ENCODE data around the gene IL6.

DNA sequence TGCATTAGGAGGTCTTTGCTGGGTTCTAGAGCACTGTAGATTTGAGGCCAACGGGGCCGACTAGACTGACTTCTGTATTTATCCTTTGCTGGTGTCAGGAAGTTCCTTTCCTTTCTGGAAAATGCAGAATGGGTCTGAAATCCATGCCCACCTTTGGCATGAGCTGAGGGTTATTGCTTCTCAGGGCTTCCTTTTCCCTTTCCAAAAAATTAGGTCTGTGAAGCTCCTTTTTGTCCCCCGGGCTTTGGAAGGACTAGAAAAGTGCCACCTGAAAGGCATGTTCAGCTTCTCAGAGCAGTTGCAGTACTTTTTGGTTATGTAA is 675 bp downstream of the IL6 start:
- TF ChIP-seq, protein P1, sequence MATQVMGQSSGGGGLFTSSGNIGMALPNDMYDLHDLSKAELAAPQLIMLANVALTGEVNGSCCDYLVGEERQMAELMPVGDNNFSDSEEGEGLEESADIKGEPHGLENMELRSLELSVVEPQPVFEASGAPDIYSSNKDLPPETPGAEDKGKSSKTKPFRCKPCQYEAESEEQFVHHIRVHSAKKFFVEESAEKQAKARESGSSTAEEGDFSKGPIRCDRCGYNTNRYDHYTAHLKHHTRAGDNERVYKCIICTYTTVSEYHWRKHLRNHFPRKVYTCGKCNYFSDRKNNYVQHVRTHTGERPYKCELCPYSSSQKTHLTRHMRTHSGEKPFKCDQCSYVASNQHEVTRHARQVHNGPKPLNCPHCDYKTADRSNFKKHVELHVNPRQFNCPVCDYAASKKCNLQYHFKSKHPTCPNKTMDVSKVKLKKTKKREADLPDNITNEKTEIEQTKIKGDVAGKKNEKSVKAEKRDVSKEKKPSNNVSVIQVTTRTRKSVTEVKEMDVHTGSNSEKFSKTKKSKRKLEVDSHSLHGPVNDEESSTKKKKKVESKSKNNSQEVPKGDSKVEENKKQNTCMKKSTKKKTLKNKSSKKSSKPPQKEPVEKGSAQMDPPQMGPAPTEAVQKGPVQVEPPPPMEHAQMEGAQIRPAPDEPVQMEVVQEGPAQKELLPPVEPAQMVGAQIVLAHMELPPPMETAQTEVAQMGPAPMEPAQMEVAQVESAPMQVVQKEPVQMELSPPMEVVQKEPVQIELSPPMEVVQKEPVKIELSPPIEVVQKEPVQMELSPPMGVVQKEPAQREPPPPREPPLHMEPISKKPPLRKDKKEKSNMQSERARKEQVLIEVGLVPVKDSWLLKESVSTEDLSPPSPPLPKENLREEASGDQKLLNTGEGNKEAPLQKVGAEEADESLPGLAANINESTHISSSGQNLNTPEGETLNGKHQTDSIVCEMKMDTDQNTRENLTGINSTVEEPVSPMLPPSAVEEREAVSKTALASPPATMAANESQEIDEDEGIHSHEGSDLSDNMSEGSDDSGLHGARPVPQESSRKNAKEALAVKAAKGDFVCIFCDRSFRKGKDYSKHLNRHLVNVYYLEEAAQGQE (IDR thresholded peaks at IDR 0.05), result no peak
- TF ChIP-seq EP300 (IDR thresholded peaks at IDR 0.05) (no peak), JUN (IDR thresholded peaks at IDR 0.05) (no peak), POLR2A (IDR thresholded peaks at IDR 0.05; ENCODE audit: low read length) (no peak), KDM5A (IDR thresholded peaks at IDR 0.05) (no peak)
- TF ChIP-seq, protein P2, sequence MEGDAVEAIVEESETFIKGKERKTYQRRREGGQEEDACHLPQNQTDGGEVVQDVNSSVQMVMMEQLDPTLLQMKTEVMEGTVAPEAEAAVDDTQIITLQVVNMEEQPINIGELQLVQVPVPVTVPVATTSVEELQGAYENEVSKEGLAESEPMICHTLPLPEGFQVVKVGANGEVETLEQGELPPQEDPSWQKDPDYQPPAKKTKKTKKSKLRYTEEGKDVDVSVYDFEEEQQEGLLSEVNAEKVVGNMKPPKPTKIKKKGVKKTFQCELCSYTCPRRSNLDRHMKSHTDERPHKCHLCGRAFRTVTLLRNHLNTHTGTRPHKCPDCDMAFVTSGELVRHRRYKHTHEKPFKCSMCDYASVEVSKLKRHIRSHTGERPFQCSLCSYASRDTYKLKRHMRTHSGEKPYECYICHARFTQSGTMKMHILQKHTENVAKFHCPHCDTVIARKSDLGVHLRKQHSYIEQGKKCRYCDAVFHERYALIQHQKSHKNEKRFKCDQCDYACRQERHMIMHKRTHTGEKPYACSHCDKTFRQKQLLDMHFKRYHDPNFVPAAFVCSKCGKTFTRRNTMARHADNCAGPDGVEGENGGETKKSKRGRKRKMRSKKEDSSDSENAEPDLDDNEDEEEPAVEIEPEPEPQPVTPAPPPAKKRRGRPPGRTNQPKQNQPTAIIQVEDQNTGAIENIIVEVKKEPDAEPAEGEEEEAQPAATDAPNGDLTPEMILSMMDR (IDR thresholded peaks at IDR 0.05), result no peak

Data from A549 (cell line).